Measurements from ENCODE around the gene FAM90A1. TPM values are rescaled to one million over a fixed set of nuclear protein-coding genes. Genes with fewer than 3 reads are reported as not detected.

The FAM90A1 gene, protein sequence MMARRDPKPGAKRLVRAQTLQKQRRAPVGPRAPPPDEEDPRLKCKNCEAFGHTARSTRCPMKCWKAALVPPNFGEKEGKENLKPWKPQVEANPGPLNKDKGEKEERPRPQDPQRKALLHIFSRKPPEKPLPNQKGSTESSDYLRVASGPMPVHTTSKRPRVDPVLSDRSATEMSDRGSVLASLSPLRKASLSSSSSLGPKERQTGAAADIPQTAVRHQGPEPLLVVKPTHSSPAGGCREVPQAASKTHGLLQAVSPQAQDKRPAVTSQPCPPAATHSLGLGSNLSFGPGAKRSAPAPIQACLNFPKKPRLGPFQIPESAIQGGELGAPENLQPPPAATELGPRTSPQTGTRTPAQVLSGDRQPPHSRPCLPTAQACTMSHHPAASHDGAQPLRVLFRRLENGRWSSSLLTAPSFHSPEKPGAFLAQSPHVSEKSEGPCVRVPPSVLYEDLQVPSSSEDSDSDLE
- 0.53 and 0.61 TPM in 2 replicates for total RNA-seq (2014; rRNA removed; shearing (Covaris generic))

DNA sequence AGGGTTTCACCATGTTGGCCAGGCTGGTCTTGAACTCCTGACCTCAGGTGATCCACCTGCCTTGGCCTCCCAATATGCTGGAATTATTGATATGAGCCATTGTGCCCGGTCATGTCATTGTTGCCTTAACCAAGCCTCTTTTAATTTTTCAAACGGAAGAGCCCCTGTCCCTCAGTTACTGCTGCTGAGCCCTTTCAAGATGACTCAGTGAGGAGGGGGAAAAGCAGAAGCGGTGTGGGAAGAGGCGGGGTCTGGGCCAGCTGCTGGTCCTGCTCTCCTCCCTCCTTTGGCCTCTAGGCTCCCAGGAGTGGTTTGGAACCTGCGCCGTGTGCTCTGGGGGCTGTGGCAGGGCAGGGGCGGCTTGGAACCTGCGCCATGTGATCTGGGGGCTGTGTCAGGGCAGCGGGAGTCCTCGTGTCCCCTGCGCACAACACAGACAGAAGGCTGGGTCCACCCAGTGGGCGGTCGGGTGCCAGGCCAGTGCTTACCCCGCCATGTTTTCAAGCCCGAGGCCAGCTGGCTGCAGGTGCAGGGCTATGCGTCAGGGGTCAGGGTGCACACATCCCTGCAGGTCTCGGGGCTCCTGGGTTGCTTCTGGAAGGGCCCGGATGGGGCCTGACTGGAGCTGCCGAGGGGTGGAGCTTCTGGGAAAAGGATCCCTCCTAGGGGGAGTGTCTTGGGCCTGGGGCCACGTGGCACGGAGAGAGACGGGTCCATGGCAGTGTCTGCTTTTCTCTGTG, at the start of gene FAM90A1:
Gene FAM90A1 (minus strand): TSS at position 627 of the 740 bp plus-strand sequence. CDS start 2,786 bp downstream, outside the sequence.

Other genes starting within 250 kb of the FAM90A1 start
- 8.2 and 8.6 TPM in 2 replicates for gene FOXJ2, start 194.9 kb downstream of the FAM90A1 start, total RNA-seq (2014; rRNA removed; shearing (Covaris generic))
- 0.13 and 2.9 TPM in 2 replicates for gene C3AR1, start 161.3 kb downstream of the FAM90A1 start, total RNA-seq (2014; rRNA removed; shearing (Covaris generic))
- gene NECAP1, start 145.3 kb downstream of the FAM90A1 start, total RNA-seq (2014; rRNA removed; shearing (Covaris generic)): 54.4 and 54.6 TPM in 2 replicates
- 0.45 TPM in 1 of 2 replicates, not detected in the other for gene CLEC4A, start 104.0 kb downstream of the FAM90A1 start, total RNA-seq (2014; rRNA removed; shearing (Covaris generic))
- not detected in 2 replicates for gene ZNF705A, start 70.6 kb downstream of the FAM90A1 start, total RNA-seq (2014; rRNA removed; shearing (Covaris generic))
- not detected in 2 replicates for gene CLEC6A, start 228.3 kb upstream of the FAM90A1 start, total RNA-seq (2014; rRNA removed; shearing (Covaris generic))

Measured in A375 (cell line).